HL-60/S4 treated with retinoic acid at 250 ng/mL for 4 days and 3 days (cell line): ENCODE data around the gene NDUFAF8.
"Not testable (repeated sequence)": the region's sequence is repeated elsewhere in the genome, so short reads cannot be mapped to it uniquely, and the experiment has no call there.

ENCODE experiments used
- in situ Hi-C: fragments of 300-500 bp; cut with MboI; formaldehyde crosslinking; loops from 2 replicates; pipeline ENCODE4 v1.7.0; 2022; ENCODE audit warnings: low sequenced_read_pairs

NDUFAF8 gene

DNA sequence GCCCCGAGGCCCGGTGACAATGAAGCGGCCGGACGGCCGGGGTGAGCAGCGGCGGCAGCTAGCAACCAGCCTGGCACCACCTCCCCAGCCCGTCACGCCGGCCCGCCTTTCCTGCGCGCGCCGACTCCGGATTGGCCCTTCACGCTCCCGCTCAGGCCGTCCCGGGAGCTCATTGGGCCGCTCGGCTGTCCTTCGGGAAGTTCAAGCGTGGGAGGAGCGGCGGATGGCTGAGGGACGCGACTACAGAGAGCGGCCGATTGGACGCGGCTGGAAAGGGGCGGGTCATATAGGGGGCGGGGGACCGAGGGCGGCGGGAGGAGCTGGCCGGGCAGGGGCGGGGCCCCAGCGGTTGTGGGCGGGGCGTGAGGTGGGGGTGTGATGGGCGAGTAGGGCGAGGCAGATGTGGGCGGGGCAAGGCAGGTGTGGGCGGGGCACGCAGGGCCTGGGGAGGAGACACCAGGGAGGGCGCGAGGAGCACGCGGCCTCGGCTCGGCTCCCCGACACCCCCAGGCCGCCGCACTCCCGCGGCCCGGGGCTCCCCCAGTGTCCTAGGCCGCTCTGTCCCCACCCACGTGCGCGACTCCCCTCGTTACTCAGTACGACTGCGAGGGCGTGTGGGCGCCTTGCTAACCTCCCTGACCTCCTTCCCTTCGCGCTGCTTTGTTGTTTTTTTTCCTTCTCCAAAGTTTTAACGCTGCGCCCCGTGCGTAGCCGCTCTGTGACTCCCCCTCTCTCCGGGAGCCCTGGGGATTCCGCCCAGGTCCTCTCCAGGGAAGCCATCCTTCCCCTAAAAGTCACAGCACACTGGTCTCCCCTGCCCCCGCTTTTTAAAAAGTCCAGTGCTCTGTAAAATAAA lies 16.0 kb upstream of the NDUFAF8 start, which contains the start of gene CEP131:
Gene CEP131 (minus strand): TSS at position 60 of the 856 bp plus-strand sequence. CDS start 2,909 bp downstream, outside the sequence.
- in situ Hi-C loops: no loop called here

DNA sequence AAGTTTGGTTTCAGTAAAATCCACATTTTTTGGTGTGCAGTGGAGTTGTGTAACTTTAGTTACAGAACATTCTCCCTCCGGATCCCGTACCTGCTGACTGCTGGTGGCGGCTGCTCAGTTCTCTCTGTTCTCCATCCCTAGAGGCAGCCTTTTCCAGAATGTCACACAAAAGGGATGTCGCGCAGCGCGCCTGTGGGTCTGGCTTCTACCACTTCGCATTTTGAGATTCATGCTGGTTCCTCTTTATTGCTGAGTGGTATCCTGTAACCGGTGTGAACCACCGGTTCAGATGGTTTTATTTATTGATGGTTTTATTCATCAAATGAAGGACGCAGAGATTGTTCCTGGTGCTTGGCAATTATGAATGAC lies 15.4 kb upstream of the NDUFAF8 start:
- in situ Hi-C loops: no loop called here

DNA sequence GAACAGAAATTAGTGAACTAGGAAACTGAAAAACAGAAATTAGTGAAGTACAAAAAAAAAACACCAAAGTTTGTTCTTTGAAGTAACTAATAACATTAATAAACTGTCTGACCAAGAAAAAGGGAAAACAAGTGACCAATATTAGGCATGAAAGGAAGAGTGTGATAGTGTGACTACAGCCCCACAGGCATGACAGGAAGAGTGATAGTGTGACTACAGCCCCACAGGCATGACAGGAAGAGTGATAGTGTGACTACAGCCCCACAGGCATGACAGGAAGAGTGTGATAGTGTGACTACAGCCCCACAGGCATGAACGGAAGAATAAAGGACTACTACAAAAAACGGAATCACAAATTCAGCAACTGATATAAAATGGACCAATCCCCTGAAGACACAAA lies 11.5 kb upstream of the NDUFAF8 start:
- in situ Hi-C loops: not testable (repeated sequence)

DNA sequence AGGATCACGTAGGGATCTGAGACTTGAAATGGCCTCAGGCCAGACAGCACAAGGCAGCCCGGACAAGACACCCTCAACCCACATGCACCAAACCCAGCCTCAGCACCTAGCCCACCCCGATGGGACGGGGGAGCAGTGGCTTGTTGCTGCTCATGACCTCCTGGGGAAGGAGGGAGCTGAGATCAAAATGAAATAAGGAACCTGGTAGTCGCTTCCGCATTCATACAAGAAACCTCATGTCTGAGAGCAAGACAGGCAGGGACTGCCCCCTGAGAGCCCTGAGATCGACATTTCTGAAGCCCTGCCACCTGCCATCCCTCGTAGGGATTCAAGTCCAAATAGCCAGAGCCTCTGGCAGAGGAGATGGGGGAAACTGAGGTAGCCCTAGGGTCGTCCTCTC lies 10.7 kb upstream of the NDUFAF8 start:
- in situ Hi-C loops: no loop called here

DNA sequence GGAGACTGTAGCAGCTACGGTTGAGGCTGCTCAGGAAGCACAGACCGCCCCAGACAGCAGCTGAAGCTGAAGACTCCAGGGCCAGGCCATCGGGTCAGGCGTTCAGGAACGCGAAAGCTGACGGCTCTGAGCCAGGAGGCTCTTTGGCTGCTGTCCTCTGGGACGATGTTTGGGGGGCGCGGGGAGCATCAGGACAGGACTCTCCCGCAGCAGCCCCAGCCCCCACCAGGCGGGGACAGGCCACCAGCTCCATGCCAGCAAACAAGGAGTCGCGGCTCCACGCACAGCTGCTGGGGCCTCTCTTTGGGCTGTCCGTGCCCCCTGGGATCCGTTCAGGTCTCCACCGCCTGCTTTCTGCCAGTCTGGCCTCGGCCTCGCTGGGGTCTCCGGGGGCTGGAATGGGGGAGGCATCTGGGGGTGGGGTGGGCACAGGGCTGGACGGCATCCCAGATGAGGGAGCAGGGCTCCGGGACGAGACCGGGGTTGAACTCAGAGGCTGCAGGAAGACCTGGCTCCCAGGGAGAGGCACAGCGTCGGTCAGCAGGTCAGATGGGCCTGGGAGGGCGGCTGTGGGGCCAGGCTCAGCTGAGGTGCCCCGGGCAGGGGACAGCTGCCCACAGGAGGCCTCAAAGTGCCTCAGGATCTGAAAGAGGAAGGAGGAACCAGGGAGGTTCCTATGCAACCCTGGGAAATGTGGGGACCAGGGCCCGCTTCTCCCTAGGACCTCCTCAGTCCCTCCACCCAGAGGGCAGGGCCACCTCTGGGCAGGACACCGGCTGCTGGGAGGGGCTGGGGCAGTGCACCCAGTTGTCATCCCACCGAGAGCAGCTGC lies 10.1 kb upstream of the NDUFAF8 start:
- in situ Hi-C loops: no loop called here

DNA sequence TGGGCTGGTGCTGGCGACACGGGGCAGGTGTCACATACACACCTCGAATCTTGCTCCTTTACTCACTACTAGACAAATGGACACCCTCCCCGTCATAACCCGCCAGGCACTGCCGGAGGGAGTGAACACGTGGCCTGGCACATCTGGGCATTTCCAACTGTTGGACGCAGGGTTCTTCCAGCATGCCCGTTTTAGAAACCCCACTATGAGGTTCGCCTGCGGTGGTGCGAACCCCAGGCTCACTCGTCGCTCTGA lies 9.5 kb upstream of the NDUFAF8 start:
- in situ Hi-C loops: no loop called here

DNA sequence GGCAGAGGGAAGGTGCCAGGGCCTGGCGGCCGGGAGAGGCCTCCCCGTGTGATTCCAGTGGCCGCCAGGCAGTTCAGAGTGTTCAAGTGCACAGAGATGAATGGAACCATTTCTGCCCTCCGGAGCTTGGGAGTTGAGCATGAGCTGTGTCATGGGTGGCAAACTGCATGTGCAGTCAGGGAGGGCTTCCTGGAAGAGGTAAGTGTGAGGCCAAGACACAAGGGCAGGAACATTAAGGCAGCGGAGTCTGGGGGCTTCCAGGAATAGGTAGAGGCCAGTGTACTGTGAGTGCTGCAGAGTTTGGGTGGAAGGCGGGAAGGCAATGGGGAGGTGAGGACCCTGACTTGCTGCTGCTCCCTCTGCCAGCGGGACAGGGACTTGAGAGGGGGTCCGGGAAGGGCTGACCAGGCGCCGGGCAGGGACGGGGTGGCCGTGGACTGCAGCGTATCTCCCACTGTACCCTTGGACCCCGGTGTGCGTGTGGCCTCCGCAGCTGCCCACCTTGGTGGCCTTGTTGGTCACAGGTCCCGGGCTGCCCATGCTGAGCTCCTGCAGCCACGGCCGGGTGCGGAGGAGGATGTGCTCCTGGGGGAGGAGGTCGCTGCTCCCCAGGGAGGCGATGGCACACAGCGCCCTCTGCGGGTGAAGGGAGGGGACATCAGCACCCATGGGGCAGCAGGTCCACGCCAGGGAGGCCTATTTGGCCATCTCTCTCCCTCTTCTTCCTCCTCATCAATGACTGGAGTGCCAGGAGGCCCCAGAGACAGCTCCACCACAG lies 8.9 kb upstream of the NDUFAF8 start:
- in situ Hi-C loops: no loop called here

DNA sequence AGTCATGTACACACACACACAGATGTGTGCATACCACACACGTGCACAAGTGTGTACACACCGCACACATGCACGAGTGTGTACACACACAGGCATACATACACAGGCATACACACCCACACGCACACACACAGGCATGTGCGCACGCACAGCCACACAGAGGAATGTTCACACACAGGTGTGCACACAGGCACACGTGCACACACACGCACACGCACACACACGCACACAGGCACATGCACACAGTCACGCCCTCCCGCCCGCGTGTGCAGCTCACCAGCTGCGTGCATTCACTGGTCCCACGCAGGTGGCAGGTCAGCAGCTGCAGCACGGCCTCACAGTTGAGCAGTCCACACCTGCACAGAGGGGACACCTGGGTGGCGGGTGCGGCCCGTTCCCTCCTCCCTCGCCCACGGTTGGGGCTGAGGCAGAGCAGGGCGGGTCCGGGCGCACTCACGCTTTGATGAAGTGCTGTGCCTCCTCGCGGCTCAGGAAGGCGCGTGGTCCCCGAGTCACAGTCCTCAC lies 7.9 kb upstream of the NDUFAF8 start:
- in situ Hi-C loops: no loop called here

DNA sequence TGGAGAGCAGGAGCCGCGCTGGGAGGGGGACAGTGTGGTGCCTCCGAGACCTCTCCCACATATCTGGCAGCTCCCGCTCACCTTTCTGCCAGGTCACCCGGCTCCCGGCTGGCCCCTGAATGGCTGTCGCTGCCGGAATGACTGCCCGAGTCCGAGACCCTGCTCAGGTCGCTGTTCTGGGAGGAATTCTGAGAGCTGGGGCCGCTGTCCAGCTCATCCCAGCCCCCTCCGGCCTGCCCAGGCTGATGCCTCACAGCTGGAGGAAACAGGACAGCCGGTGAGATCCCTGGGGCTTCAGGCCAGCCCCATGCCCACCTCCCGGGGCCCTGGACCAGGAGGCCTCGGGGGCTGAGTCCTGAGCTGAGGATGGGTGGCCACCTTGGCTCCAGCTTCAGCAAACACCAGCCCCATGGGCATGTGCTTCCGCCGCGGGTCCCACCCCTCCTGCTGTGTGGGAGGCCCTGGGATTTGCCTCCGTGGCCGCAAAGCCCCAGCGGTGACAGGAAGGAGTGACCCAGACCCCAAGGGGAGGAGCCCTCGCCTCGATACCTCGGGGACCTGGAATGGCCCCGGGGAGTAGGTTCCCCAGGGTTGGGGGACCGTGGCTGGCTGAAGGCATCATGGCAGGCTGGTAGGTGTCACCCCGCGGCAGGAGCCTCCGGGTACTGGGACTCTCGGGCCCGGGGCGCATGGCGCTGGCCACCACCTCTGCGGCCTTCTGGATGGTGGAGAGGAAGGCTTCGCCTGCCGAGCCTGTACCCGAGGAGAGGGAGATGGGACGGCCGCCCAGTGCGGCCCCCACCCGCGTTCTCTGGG lies 7.1 kb upstream of the NDUFAF8 start:
- in situ Hi-C loops: no loop called here

DNA sequence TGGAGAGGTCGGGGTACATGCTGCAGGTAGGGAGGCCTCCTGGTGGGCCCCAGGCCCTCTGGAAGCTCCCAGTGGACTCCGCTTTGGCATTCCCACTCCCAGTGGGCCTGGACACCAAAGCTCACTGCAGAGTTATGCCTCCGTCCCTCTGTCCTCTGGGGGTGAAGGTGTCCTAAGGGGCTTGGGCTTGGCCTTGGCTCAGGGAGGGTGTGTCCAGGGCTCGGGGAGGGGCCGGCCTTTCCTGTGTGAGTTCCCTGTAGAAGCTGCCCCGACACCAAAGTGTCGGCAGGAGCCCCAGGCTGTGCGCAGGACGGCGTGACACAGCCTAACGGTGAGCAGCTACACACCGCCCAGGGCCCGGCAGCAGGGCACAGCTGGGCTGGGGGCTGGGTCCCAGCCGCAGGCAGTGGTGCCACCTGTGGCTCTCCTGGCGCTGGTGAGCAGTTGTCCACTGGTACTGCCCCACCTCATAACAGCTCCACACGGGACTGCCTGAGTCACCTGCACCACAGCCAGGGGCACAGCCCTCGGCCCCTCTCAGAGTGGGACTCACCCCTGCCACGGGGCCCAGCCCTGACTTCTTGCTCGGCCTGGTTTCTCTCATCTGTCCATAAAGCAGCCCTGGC lies 6.4 kb upstream of the NDUFAF8 start:
- in situ Hi-C loops: no loop called here

DNA sequence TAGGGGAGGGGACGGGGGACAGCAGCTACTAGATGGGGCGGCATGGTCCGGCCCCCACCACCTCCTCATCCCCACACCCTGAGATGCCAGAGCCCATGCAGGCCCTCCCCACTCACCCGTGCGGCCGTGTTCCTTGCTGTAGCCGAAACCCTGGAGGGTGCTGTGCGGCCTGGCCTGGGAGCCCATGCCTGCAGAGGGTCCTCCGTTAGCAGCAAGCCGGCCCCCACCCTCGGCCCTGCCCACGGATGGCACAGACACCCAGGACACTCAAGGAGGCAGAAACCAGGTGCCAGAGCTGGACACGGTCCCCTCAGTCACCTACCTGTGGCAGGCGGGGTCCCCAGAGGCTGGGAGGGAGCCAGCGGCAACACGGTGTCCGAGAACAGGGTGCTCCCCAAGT lies 5.8 kb upstream of the NDUFAF8 start:
- in situ Hi-C loops: no loop called here

DNA sequence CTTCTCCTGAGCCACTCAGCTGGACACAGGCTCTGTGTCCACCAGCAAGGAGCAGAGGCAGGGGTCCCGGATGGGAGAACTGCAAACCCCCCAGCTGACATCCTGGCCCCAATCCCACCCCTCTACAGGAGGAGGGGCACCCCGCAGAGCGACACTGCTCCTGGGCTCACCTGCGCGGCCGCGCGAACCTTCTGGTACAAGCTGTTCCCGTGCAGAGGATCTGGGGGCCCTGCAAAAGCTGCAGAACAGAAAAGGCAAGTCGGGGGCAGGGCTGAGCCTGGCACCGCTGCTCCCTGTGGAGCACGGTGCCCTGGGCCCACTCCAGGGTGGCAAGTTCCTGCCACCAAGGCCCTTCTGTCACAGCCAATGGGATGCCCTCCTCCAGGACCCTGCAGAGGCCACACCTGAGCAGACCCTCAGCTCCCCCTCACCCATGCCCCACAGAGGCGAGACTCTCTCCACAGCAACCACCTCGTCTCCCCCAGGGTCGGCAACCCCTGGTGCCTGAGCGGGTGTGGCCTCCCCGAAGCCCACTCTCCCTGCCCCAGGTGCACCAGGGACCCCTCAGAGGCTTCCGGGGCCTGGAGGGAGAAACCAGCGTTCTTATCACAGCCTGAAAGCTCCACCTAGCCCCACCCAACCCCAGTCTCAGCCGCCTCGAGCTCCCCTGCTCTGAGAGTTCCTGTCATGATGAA lies 5.2 kb upstream of the NDUFAF8 start:
- in situ Hi-C loops: no loop called here

DNA sequence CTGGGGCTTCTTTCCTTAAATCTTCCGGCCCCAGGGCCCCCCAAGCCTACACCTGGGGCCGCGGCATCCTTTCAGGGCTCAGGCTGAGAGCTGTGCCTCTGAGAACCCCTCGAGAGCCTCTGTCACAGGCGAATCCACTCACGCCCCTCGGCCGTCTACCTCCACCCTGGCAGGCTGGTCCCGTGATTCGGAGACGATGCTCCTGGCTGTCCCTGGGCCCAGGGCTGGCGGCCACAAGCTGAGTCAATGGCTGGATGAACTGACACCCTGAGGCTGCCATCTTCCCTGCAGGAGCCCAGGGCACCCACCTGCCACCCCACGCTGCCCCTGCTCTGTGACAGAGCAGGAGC lies 4.6 kb upstream of the NDUFAF8 start:
- in situ Hi-C loops: no loop called here

DNA sequence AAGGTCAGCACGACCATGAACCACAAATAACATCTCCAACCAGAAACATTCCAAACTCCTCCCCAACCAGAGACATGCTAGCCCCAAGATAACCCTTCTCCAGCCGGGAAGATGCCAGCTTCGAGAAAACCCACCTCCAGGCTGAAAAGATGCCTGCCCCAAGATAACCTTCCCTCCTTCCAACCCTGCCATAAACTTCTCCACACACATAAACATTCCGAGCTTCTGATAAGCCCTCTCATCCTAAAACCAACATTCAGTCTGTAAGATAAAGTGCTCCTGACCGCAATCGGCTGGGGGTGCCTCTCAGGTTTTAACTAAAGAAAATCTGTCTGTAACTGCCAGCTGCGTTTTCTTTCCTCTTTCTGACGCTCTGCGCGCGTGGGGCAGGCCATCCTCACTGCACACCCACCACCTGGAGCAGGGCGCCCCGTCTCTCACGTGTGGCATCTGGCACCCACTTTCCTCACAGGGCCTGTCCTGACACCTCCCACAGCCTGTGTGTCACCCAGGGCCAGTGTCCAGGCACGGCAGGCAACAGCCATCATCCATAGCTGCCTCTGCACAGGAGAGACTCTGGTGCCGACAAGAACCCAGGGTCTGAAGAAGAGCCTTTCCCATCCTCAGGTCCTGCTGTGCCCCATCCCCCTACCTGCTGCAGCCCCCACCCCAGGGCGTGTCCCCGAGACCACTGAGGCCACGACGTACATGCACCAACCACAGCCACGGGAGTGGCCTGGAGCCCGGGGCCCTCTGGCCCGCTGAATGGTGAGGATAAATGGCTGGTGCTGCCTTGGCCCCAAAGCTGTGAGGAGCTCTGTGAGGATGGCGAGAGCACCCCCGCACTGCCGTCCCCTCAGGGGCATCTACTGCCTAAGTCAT lies 3.9 kb upstream of the NDUFAF8 start:
- in situ Hi-C loops: no loop called here

DNA sequence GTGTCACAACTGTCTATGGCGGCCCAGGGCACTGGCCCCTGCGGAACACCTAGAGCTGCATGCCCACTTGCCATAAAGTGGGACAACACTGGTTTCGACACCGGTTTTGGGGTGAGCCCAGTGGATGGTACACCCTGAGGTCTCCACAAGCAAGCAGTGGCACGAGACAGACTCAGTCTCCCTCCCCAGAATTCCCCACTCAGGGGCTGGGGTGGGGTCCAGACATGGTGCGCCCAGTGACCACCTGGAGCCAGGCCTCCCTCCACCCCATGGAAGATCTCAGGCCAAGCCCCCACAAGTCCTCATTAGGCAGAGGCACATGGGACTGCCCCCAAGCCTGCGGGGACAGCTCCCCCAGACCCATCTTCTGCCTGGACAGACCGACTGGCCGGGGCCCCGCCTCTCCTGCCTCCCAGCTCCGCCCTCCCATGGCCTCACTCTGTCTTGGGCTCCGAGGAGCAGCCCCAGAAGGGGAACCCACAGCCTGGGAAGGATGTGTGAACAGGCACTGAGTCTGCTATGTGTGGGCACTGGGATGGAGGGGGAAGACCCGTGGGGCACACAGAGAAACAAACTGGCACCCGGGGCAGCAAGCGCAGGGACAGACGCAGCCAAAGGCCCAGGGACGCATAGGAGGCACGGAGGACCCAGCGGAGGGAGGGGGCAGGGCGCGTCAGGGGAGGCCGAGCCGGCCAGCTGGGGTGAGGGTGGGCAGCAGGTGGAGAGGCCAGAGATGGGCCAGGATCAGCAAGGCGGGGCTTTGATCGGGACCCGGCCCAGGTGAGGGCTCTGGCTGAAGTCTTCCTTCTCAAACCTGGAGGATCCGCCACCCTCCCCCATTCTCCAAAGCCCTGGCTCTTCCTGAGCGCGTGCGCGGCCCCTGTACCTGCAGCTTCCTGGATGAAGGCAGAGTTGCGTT lies 3.0 kb upstream of the NDUFAF8 start:
- in situ Hi-C loops: no loop called here

DNA sequence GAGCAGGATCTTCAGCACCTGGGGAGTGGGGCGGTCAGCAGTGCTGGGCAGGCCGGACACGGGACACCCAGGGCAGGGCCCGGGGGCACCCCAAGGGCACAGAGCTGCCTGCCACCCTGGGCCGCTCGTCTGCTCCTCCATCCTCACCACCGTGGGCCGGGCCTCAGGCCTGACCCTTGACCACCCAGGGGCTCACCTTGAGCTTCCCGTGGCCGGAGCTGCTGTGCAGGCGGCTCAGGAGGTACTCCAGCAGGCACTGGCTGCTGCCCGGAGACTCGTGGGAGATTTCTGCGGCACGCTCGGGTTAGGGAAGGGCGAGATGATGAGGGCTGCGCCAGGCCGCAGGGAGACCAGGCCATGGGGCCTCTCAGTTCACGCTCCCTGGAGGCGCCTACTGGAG lies 2.3 kb upstream of the NDUFAF8 start:
- in situ Hi-C loops: no loop called here
